Upper lobe of left lung (tissue), 6 donors: ENCODE measurements around the gene RMDN2. TPM values are rescaled to one million over a fixed set of nuclear protein-coding genes. Genes with fewer than 3 reads are reported as not detected.

Source experiments
- ATAC-seq, 2 donors: fragments of 200-7000 bp; cut with Tn5 transposase; one replicate each; pipeline ENCODE4 v1.9.1; 2022; ENCODE audit warnings: mild to moderate bottlenecking in 2 of 2, moderate library complexity in 2 of 2; ENCODE audit not compliant: low FRiP score in 2 of 2
- DNase-seq, 2 donors: peaks; one replicate each; pipeline ENCODE4 v3.0.0-alpha.2; 2019 to 2020
- H3K27ac ChIP-seq, 4 donors: fragments of 200-600 bp; sonication (generic); one replicate each; pipeline ENCODE4 v1.5.1; 2016 to 2019
- H3K27me3 ChIP-seq, 4 donors: fragments of 200-600 bp; sonication (generic); one replicate each; pipeline ENCODE4 v1.5.1; 2017 to 2019
- H3K36me3 ChIP-seq, 4 donors: fragments of 200-600 bp; sonication (generic); one replicate each; pipeline ENCODE4 v1.5.1; 2016 to 2019
- H3K4me1 ChIP-seq, 4 donors: fragments of 200-600 bp; sonication (generic); one replicate each; pipeline ENCODE4 v1.5.1; 2018 to 2019
- H3K4me3 ChIP-seq, 4 donors: fragments of 200-600 bp; sonication (generic); one replicate each; pipeline ENCODE4 v1.5.1; 2017 to 2019; ENCODE audit warnings: mild to moderate bottlenecking in 2 of 4, moderate library complexity in 1 of 4
- H3K9me3 ChIP-seq, 4 donors: fragments of 200-600 bp; sonication (generic); one replicate each; pipeline ENCODE4 v1.5.1; 2018 to 2019
- CTCF ChIP-seq, 6 experiments: fragments of 450-650 bp in 4 of 6; fragments of 200-600 bp in 2 of 6; sonication (generic) in 2 of 6; IDR thresholded peaks; one replicate each; pipeline ENCODE4 v1.5.1; 2016 to 2019; ENCODE audit warnings: antibody characterized with exemption in 6 of 6
- EP300 ChIP-seq, 4 donors: sonication (generic); formaldehyde crosslinking; IDR thresholded peaks; one replicate each; pipeline ENCODE4 v1.5.1; 2017; ENCODE audit warnings: antibody characterized with exemption in 4 of 4, control low read depth in 2 of 4
- POLR2A ChIP-seq, 4 donors: fragments of 450-650 bp; IDR thresholded peaks; one replicate each; pipeline ENCODE4 v1.5.1; 2016 to 2017; ENCODE audit warnings: antibody characterized with exemption in 4 of 4, mild to moderate bottlenecking in 2 of 4
- POLR2AphosphoS5 ChIP-seq, 2 donors: sonication (generic); formaldehyde crosslinking; IDR thresholded peaks; one replicate each; pipeline ENCODE4 v1.5.1; 2017; ENCODE audit warnings: antibody characterized with exemption in 2 of 2
- WGBS, 2 donors: methylation state at CpG; one replicate each; pipeline ENCODE4 v1.1.5; 2017 to 2018; 5-methylcytosine and 5-hydroxymethylcytosine counted together
- total RNA-seq, 6 donors: library from RNA; depleted of rRNA in 4 of 6; stranded (reverse); fragments of >200 nt in 4 of 6; gene quantifications; one replicate each; pipeline versions ENCODE4 v1.1.0 to v1.2.1, GENCODE V29; 2016 to 2021
- donor health status: DM: no; HTN: no; CAD: no; lungs with moderate emphysema.
- donor health status: DM: no; HTN: yes; CAD: no; lungs with severe emphysema.

Gene RMDN2
- total RNA-seq, 6 donors from 2014 or later: 9.3 to 31.9 (median 17.0) TPM

DNA sequence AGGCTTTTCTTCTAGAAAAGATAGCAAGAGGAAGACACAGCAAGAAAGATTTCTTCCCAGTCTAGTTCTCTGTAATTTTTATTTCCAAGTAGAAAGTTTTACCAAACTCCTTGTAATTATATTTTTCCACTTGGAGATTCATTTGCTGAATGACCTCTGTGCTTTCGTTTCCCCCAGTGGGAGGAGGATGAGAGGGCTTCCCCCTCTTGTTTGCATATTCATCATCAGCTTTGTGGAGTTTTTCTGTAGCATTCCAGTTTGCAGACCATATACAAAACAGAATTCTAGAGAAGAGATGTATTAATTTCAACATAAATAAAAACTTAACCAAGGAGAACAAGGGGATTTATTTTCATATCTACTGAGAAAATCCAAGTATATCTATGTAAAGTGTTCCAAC lies 51.3 kb downstream of the RMDN2 start:
- no peaks in the 10 kb centered on the region for H3K36me3 ChIP-seq
- WGBS, 2 donors: 76 to 86% methylated on average over 1 of the region's 1 CpG
- H3K27ac ChIP-seq: no peak overlapping the region
- DNase-seq: no peak
- ATAC-seq: no peak
- no peaks in the 10 kb centered on the region for H3K27me3 ChIP-seq
- H3K9me3 ChIP-seq: no peaks in the 10 kb centered on the region
- no peaks in the 10 kb centered on the region for H3K4me1 ChIP-seq
- TF ChIP-seq EP300 (IDR thresholded peaks at IDR 0.05): no peak
- TF ChIP-seq POLR2A (IDR thresholded peaks at IDR 0.05): no peak
- TF ChIP-seq POLR2AphosphoS5 (IDR thresholded peaks at IDR 0.05): no peak
- TF ChIP-seq CTCF (IDR thresholded peaks at IDR 0.05): no peak
- no peak overlapping the region for H3K4me3 ChIP-seq

DNA sequence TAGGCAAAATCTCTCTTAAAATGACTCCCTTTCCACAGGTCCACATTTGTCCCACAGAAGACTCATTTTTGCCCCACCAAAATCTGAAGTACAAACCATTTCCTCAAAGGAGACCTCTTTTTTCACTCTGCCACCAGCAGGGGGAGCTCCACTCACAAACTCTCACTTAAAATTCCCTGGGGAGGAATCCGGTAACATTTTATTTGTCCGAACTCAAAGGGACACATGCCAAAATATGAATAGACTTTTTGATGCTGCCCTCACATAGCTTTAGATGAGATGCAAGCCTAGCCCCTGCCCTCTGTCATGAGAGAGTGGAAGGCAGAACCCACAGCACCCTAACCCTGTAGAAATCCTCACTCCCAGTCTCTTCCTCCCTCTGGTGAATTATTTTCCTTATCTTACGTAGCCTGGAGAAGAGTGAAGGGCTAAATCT lies 57.1 kb downstream of the RMDN2 start:
- H3K9me3 ChIP-seq: no peaks in the 10 kb centered on the region
- WGBS, 2 donors: 11 to 17% methylated on average over 3 of the region's 3 CpGs
- DNase-seq: peak in 1 of 2 donors; percentile 53
- no peaks in the 10 kb centered on the region for H3K36me3 ChIP-seq
- H3K4me1 ChIP-seq: peaks cover 0 to 7% (median 5%) of the 10 kb centered on the region in 4 donors
- no peaks in the 10 kb centered on the region for H3K27me3 ChIP-seq
- peak in 1 of 2 donors; percentile 80 for ATAC-seq
- H3K27ac ChIP-seq: no peak overlapping the region
- TF ChIP-seq CTCF (IDR thresholded peaks at IDR 0.05): peak; percentile 56 to 79 (median 70)
- TF ChIP-seq POLR2A (IDR thresholded peaks at IDR 0.05): no peak
- peak overlapping the region in 2 of 4 donors; percentile 17 to 29 for H3K4me3 ChIP-seq

- no peak overlapping the region for H3K4me3 ChIP-seq
- no peak for TF ChIP-seq POLR2AphosphoS5 (IDR thresholded peaks at IDR 0.05)
- no peak for TF ChIP-seq POLR2A (IDR thresholded peaks at IDR 0.05)
- TF ChIP-seq CTCF (IDR thresholded peaks at IDR 0.05): no peak
- no peak for TF ChIP-seq EP300 (IDR thresholded peaks at IDR 0.05)
- no peaks in the 10 kb centered on the region for H3K27me3 ChIP-seq
- DNase-seq: no peak
- no peak overlapping the region for H3K27ac ChIP-seq
- H3K4me1 ChIP-seq: peaks cover 0 to 7% (median 5%) of the 10 kb centered on the region in 4 donors
- H3K36me3 ChIP-seq: no peaks in the 10 kb centered on the region
- 65 to 72% methylated on average over 6 of the region's 6 CpGs for WGBS, 2 donors
- no peak for ATAC-seq
- H3K9me3 ChIP-seq: no peaks in the 10 kb centered on the region
Observed at GRCh38 chr2:37982847-37983246, 57.8 kb downstream of the RMDN2 start.

- H3K9me3 ChIP-seq: no peaks in the 10 kb centered on the region
- no peaks in the 10 kb centered on the region for H3K27me3 ChIP-seq
- no peak overlapping the region for H3K4me3 ChIP-seq
- 84 to 88% methylated on average over 1 of the region's 1 CpG for WGBS, 2 donors
- TF ChIP-seq POLR2AphosphoS5 (IDR thresholded peaks at IDR 0.05) (no peak), POLR2A (IDR thresholded peaks at IDR 0.05) (no peak), CTCF (IDR thresholded peaks at IDR 0.05) (no peak), EP300 (IDR thresholded peaks at IDR 0.05) (no peak)
- ATAC-seq (no peak), DNase-seq (no peak)
- H3K27ac ChIP-seq: no peak overlapping the region
- H3K36me3 ChIP-seq: no peaks in the 10 kb centered on the region
- H3K4me1 ChIP-seq: peaks cover 0 to 7% (median 5%) of the 10 kb centered on the region in 4 donors
Observed at GRCh38 chr2:37983719-37984118, 58.6 kb downstream of the RMDN2 start.

GRCh38 chr2:37984176-37984575 lies 59.1 kb downstream of the RMDN2 start:
- TF ChIP-seq EP300 (IDR thresholded peaks at IDR 0.05): no peak
- no peak for TF ChIP-seq POLR2A (IDR thresholded peaks at IDR 0.05)
- no peak for TF ChIP-seq CTCF (IDR thresholded peaks at IDR 0.05)
- TF ChIP-seq POLR2AphosphoS5 (IDR thresholded peaks at IDR 0.05): no peak
- ATAC-seq (no peak), DNase-seq (no peak)
- 63 to 100% methylated on average over 1 of the region's 1 CpG for WGBS, 2 donors
- Histone ChIP-seq H3K27me3 (no peaks in the 10 kb centered on the region), H3K27ac (no peak overlapping the region), H3K36me3 (no peaks in the 10 kb centered on the region), H3K9me3 (no peaks in the 10 kb centered on the region), H3K4me3 (no peak overlapping the region), H3K4me1 (peaks cover 0 to 7% (median 5%) of the 10 kb centered on the region in 4 donors)
